Ecto neural progenitor cell (in vitro differentiated cells): ENCODE results near the gene SLC9A9.
"Not testable (repeated sequence)": the region's sequence is repeated elsewhere in the genome, so short reads cannot be mapped to it uniquely, and the experiment has no call there.

Source experiments
- DNase-seq: peaks from one replicate; pipeline ENCODE4 v3.0.0-alpha.2; 2018; ENCODE audit warnings: low spot score

Gene SLC9A9

DNA sequence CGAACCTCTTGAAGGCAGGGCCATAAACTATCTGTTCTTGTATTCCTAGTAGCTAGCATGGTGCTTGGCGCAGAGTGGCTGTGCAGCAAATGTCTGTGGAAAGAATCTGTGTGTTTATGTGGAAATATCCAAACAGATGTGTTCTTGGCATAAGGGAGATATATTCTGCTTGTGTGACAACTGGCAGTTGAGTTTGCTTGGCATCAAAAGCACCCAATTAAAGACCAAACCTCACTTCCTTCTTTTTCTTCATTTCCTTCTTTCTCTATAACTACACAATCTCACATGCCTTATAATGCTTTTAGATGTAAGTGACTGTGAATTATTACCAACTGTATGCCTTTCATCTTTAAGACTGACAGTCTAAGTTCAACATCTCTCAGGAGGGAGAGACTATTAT lies 296.5 kb downstream of the SLC9A9 start:
- DNase-seq, result no peak

DNA sequence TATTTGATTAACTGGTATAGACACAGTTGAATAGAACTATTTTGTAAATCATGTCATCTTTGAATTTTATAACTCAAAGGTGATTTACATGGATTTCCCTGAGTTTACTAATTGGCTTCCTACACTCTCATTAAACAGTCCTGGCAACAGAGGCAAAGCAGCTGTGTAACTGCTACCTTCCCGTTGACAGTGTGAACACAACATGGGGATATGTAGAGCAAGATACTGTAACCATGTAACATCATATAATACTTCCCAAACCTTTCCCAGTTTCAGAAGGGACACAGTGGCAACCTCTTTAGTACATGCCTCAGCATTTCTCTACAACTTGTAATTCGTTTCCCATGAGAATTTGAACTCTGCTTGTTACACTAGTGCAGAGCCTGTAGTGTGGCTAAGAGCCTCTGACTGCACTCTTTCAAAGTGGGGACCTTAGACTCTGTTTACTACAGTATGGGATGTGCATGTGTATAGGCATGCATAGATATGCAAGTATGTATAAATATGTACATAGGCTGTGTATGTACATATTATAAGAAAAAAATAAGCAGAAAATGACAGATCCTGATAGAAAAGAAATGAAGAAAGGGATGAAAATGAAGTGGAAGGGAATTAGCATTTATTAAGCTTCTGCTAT lies 299.3 kb downstream of the SLC9A9 start:
- no peak for DNase-seq

- DNase-seq, result no peak
Observed at GRCh38 chr3:143548393-143548792, 299.9 kb downstream of the SLC9A9 start.

DNA sequence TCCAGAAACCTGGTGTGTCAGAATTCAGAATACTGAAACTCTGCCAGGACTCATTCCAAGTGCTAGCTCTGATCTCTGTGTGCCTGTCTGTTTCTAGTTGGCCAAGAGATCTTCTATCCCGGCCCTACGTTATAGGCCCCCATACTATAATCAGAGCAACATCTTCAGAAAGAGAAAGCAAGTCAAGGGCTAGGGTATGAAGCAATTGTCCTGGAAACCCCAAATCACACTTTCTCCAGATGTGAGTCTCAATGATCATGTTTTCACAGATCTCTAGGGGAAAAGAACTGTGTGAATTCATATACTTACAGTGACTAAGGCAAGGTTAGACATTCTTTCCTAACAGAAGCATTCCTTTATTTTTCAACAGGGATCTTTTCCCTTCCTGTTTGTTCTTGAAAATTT lies 309.7 kb downstream of the SLC9A9 start:
- no peak for DNase-seq

DNA sequence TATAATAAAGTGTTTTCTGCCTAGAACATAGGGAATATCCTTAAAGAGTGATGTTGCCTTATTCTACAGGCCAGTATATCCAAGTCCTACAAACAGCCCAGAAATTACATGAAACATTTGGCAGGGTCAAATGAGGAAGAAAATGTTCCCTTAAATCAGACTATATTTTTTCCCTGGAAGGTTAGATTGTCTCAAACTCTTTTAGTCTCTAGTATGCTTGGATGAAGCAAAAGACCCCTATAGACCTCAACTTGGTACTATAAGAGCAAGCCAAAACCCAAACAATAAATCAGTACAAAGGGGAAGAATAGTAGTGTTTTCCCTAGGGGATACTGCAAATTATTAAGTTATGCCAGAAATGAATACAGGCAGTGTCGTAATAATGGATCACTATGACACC lies 310.2 kb downstream of the SLC9A9 start:
- no peak for DNase-seq

- DNase-seq, result no peak
Observed at GRCh38 chr3:143536817-143537535, 311.3 kb downstream of the SLC9A9 start.

DNA sequence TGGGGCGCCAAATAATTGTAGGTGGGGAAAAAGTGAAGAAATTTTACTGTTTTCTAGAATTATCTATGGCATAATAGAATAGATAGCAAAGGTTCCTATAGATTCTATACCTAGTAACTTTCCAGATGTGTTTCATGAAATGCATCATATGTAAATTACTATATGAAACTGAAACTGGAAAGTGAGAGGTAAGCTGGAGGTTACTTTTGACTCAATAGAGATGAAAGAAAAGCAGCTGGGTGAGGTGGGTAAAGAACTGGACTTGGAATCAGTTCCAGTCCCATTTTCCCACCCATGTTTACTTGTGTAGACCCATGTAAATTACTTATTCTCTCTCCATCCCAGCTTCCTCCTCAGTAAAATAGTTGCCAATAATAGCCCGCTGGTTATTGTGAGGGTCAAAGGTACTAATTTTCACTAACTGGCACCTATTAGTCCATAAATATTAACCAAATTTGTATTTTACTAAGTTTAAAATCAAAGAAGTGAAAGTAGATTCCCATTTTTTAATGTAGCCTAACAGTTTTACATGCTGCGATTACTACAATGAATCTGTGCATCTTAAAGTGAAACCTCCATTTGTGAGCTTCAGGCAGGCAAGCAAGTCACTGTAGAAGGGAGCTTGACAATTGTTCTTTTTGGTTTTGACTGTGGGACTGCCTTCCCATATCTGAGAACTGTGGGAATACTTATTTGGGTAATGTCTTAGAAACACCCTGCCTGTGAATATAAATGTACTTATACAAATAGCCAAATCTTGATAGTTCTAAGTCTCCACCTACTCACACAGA lies 312.1 kb downstream of the SLC9A9 start:
- DNase-seq, result no peak

GRCh38 chr3:143533391-143533790 lies 314.9 kb downstream of the SLC9A9 start:
- no peak for DNase-seq

DNA sequence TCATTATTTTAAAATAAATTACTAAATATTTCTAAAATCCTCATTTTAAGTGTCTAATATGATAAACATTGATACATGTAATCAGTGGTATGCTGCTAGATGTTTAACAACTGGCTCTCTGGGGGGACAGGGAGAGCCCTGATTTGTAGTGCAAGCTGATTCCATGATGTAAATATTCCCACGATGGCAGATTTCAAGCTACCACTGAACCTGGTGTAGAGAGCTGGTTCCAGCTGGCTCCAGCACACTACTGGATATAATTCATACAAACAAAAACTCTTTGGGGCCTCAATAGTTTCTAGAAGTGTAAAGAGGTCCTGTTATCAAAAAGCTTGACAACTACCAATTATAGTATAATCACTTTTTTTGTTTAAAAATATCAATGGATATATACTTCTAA lies 316.2 kb downstream of the SLC9A9 start:
- DNase-seq, result no peak

DNA sequence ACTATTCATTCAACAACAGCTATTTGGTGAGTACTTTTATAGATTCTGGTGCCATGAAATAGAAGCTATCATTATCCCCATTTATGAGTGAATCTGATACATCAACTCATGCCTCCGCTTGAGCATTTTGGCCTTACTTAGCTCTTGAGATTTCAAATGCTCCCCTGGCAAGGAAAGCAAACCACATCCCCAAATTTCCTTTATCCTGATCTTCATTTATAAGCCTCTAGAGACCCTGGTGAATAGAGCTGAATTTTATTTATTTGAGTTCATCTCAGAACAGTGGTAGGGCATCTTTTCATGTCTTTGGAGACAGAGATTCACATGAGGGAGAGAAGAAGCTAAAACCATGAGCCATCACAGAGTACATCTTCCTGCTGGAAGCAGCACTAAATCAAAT lies 317.2 kb downstream of the SLC9A9 start:
- no peak for DNase-seq

DNA sequence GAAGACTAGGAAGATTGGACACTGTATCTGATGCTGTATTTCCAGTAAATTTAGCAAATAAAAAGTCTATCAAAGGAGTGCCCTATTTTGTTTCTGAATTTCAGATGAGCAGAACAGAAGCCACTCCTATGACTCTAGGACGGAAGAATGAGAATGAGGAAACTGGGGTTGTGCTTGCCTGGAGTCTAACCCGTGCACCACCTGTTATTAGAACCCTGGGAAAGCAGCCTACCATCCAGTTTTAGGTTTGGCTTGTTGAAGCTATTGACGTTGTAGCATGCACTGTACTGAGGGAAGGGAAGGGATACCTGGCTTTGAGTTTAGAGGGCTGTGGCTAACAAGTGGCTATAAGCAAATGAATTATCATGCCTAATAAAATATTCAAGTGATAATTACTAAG lies 318.5 kb downstream of the SLC9A9 start:
- DNase-seq, result no peak

DNA sequence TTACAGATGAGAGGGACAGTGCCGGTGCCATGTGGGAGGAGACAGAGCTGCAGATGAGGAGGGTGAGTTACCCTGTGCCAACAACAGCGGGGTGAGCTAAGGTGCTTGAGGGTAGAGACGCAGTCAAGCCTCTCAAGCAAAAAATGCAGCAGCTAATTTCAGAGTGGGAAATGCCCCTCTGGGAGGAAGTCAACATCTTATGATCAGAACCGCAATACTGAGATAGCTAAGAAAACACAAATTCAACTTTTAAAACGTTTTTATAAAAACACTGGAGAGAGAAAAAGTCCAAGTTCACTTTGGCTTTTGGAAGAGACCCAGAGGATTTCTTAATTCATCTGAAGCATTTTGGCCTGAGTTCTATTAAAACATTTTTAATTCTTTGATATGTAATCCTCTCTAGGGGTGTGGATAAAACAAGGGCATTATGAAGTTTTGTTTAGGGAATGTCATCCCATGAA lies 319.2 kb downstream of the SLC9A9 start:
- no peak for DNase-seq

- DNase-seq, result no peak
Observed at GRCh38 chr3:143526011-143526545, 322.2 kb downstream of the SLC9A9 start.

DNA sequence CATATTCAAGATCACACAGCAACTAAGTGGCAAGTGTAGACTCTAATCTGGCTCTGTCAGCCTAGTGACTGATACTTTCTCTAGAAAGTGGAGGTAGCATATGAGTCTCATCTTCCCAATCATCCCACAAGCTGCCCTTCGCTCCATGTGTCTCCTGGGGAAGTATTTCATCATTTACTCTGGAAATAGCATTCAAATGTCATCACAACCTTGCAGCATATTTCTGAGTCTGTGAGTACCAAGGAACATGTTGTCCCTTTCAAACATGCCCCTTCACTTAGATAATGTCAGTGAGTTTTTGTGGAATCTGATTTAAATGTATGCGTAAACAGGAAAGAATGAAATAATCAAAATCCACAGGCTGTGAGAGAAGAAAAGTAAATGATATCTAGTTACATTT lies 322.9 kb downstream of the SLC9A9 start:
- no peak for DNase-seq

DNA sequence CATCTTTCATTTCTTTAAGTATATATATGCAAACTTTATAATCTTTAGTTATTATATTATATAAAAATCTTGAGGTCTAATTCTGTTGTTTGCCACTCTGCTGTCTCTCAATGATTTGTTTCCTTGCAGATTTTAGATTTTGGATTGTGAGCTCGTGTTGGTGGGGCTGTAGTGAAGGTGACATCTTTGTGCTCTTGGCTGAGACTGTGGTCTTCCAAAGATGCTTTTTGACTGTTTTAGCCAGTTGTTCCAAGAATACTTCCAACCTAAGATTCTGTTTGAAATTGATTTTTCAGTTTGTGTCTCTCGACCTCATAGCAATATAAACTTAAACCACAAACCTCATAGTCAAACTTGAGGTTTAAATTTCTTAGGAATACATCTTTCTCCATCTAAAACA lies 326.5 kb downstream of the SLC9A9 start:
- DNase-seq, result no peak

DNA sequence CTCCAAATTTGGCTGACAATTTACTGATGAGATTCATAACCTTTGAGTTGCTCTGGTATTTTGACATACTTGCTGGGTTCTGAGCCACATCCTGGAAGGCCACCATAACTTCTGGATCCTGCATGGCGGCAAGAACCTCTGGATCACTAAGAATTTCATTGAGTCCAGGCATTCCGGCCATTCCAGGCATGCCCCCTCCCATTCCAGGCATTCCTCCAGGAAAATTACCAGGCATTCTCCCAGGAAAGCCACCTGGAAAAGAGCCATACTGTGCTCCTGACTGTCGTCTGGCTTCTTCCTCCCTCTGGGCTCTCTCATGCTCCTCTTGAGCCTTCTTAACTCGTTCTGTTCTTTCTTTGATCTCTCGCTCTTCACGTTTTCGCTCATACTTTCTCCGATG lies 331.1 kb downstream of the SLC9A9 start:
- not testable (repeated sequence) for DNase-seq

DNA sequence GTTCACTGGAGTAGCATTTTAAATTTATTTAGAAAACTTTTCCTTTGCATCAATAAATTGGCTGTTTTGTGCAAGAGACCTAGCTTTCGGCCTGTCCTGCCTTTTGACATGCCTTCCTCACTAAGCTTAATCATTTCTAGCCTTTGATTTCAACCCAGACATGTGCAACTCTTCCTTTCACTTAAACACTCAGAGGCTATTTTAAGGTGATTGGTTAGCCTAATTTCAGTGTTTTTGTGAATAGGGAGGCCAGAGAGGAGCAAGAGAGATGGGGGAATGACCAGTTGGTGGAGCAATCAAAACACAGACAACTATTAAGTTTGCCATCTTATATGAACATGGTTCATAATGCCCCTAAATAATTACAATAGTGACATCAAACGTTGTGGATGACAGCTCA lies 333.4 kb downstream of the SLC9A9 start:
- DNase-seq, result no peak

- no peak for DNase-seq
Observed at GRCh38 chr3:143514109-143514508, 334.2 kb downstream of the SLC9A9 start.

DNA sequence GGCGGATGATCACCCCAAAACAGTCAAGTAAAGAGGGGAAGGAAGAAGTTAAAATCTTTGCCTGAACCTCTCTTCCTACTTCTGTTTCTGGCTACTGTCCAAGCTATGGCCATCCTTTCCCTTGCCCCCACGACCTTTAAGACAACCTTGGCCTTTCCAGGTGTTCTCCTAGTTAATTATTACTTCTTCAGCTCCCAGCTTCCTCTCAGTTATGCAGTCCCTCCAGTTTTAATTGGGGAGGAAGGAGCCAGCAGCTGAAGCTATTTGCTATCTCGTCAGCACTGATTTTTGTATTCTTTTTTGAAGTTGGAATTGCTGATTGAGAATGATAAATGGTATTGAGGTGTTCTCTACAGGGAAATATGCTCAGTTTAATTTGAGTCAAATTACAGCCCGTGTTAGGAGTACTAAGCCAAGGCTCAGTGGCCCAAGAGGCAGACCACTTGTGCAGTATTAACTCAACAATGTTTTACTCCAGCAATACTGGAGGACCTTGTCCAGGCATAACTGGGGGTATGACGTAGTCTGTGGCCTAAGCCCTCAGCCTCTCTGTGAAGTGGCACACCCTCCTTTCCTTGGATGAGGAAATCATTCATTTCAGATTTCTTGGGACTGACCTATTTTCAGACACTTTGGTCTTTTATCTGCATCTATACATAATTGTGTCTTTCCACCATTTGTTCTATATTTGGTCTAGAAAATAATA lies 336.9 kb downstream of the SLC9A9 start:
- no peak for DNase-seq

GRCh38 chr3:143510601-143511000 lies 337.7 kb downstream of the SLC9A9 start:
- no peak for DNase-seq

- no peak for DNase-seq
Observed at GRCh38 chr3:143507735-143508580, 340.3 kb downstream of the SLC9A9 start.
